Mammary epithelial cell (primary cell): ENCODE measurements around the gene HYAL4.

Experiments used
- CTCF ChIP-seq, 2 donors: IDR thresholded peaks in 1 of 2; conservative IDR thresholded peaks in 1 of 2; 2 replicates each; pipeline ENCODE4 v1.5.1; 2011 to 2012; ENCODE audit warnings: inconsistent platforms in 2 of 2, low read length in 2 of 2, mild to moderate bottlenecking in 2 of 2, control low read depth in 1 of 2, low read depth in 1 of 2; ENCODE audit not compliant: insufficient read depth in 1 of 2; ENCODE audit errors: extremely low read depth in 1 of 2
- EZH2 ChIP-seq: IDR thresholded peaks from 2 replicates; pipeline ENCODE4 v1.6.1; 2012; ENCODE audit warnings: low read length, inconsistent platforms, borderline replicate concordance

GRCh38 chr7:123809471-123809870 lies 35.5 kb upstream of the HYAL4 start:
- no peak for TF ChIP-seq CTCF (conservative IDR thresholded peaks at IDR 0.05 in 1 of 2, IDR thresholded peaks at IDR 0.05 in 1 of 2; ENCODE audit: extremely low read depth in 1 of 2, insufficient read depth in 1 of 2, low read depth in 1 of 2, low read length in 2 of 2)
- no peak for TF ChIP-seq EZH2
